B cell (primary cell): ENCODE data around the gene COLGALT1.

Source experiments
- CTCF ChIP-seq: fragments of 200-600 bp; IDR thresholded peaks from one replicate; pipeline ENCODE4 v1.8.0; 2022; ENCODE audit warnings: antibody characterized with exemption, mild to moderate bottlenecking
- EZH2 ChIP-seq: IDR thresholded peaks from 2 replicates; pipeline ENCODE4 v1.6.1; 2012; ENCODE audit warnings: borderline replicate concordance, low read depth, mild to moderate bottlenecking, moderate library complexity, low read length; ENCODE audit not compliant: insufficient read depth, poor library complexity, severe bottlenecking

DNA sequence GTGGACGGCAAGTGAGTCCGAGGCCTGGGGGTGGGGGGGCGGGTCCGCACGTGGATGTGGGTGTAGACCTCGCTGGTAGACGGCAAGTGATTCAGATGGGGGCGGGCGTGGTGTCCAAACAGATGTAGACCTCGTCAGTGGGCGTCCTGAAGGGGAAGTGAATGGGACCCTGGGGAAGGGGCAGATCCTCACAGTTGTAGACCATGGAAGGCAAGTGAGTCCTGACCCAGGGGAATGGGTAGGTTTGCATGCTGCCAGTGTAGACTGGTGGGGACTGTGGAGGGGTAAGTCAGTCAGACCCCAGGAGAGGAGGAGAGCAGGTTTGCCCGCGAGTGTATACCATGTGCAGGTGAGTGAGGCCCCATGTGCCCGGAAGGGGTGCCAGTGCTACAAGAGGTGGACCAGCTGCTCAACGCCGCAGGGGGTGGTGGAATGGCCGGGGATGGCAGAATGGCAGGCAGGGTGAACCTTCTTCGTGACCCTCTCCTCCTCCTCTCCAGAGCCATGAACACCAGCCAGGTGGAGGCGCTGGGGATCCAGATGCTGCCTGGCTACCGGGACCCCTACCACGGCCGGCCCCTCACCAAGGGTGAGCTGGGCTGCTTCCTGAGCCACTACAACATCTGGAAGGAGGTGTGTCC lies 22.1 kb downstream of the COLGALT1 start:
- TF ChIP-seq CTCF (no peak), EZH2 (no peak)
